Activated CD8-positive, alpha-beta T cell treated with anti-CD3 and anti-CD28 coated beads for 36 hours (primary cell): ENCODE data around the gene GSDMA. TPM values are rescaled to one million over a fixed set of nuclear protein-coding genes. Genes with fewer than 3 reads are reported as not detected.

ENCODE experiments used
- ATAC-seq: fragments of 200-7000 bp; cut with Tn5 transposase; one replicate; pipeline ENCODE4 v1.10.0; 2021; ENCODE audit warnings: mild to moderate bottlenecking, moderate library complexity
- CTCF ChIA-PET: fragments of 350-600 bp; sonication (Branson Sonifier 250); formaldehyde crosslinking; loops from one replicate; lab custom pipeline; 2021; ENCODE audit warnings: antibody characterized with exemption; lab: Charles Lee
- POLR2A ChIA-PET: fragments of 350-600 bp; sonication (Branson Sonifier 250); formaldehyde crosslinking; loops from one replicate; lab custom pipeline; 2021; ENCODE audit warnings: antibody characterized with exemption; lab: Charles Lee
- DNase-seq: peaks from one replicate; pipeline ENCODE4 v3.0.0-alpha.2; 2020
- H3K27ac Mint-ChIP-seq: one replicate; pipeline ENCODE4 v1.8.0; 2021; ENCODE audit warnings: mild to moderate bottlenecking, mixed read lengths
- H3K27me3 Mint-ChIP-seq: one replicate; pipeline ENCODE4 v1.8.0; 2021; ENCODE audit warnings: mixed read lengths
- H3K36me3 Mint-ChIP-seq: one replicate; pipeline ENCODE4 v1.8.0; 2021; ENCODE audit warnings: low read depth, mixed read lengths
- H3K4me1 Mint-ChIP-seq: one replicate; pipeline ENCODE4 v1.8.0; 2021; ENCODE audit warnings: low read depth, mixed read lengths
- H3K4me3 Mint-ChIP-seq: one replicate; pipeline ENCODE4 v1.8.0; 2021; ENCODE audit warnings: mild to moderate bottlenecking, moderate library complexity, mixed read lengths
- H3K9me3 Mint-ChIP-seq: one replicate; pipeline ENCODE4 v1.8.0; 2021; ENCODE audit warnings: mixed read lengths
- intact Hi-C: fragments of 100-400 bp; cut with micrococcal nuclease; formaldehyde crosslinking; loops from one replicate; pipeline ENCODE4 v1.10.0; 2022
- total RNA-seq, 2 experiments: library from RNA; stranded (reverse); gene quantifications; one replicate each; pipeline ENCODE4 v1.2.3, GENCODE V29; 2021
- TF ChIP-seq, protein P1 (sequence below): fragments of 200-600 bp; IDR thresholded peaks from one replicate; pipeline ENCODE4 v1.8.0; 2022; ENCODE audit warnings: antibody characterized with exemption, mild to moderate bottlenecking

The GSDMA gene
- total RNA-seq, 2 experiments from 2014 or later: 1.3 to 1.6 TPM

DNA sequence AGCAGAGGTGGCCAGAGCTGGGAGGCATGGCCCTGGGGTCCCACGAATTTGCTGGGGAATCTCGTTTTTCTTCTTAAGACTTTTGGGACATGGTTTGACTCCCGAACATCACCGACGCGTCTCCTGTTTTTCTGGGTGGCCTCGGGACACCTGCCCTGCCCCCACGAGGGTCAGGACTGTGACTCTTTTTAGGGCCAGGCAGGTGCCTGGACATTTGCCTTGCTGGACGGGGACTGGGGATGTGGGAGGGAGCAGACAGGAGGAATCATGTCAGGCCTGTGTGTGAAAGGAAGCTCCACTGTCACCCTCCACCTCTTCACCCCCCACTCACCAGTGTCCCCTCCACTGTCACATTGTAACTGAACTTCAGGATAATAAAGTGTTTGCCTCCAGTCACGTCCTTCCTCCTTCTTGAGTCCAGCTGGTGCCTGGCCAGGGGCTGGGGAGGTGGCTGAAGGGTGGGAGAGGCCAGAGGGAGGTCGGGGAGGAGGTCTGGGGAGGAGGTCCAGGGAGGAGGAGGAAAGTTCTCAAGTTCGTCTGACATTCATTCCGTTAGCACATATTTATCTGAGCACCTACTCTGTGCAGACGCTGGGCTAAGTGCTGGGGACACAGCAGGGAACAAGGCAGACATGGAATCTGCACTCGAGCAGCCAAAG, 54.7 kb downstream of the GSDMA start:
- Mint-ChIP-seq H3K9me3 (no peaks in the 10 kb centered on the region), H3K4me3 (no peak overlapping the region), H3K4me1 (no peaks in the 10 kb centered on the region), H3K27me3 (no peaks in the 10 kb centered on the region), H3K27ac (no peak overlapping the region), H3K36me3 (peaks cover 7% of the 10 kb centered on the region)
- TF ChIP-seq, protein P1, sequence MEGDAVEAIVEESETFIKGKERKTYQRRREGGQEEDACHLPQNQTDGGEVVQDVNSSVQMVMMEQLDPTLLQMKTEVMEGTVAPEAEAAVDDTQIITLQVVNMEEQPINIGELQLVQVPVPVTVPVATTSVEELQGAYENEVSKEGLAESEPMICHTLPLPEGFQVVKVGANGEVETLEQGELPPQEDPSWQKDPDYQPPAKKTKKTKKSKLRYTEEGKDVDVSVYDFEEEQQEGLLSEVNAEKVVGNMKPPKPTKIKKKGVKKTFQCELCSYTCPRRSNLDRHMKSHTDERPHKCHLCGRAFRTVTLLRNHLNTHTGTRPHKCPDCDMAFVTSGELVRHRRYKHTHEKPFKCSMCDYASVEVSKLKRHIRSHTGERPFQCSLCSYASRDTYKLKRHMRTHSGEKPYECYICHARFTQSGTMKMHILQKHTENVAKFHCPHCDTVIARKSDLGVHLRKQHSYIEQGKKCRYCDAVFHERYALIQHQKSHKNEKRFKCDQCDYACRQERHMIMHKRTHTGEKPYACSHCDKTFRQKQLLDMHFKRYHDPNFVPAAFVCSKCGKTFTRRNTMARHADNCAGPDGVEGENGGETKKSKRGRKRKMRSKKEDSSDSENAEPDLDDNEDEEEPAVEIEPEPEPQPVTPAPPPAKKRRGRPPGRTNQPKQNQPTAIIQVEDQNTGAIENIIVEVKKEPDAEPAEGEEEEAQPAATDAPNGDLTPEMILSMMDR: no peak
- DNase-seq (no peak), ATAC-seq (no peak)
- intact Hi-C loops: no loop called here
- ChIA-PET CTCF (interaction anchor here (1.1 to 6.9 kb wide), 5 partner anchors 8 to 96 kb away, joined by 3 to 79 read pairs (median 5); no protein-coding TSS in a partner anchor), POLR2A (interaction anchor here (3.0 kb wide), 1 partner anchor 8 kb away, joined by 15 read pairs; no protein-coding TSS in a partner anchor)

DNA sequence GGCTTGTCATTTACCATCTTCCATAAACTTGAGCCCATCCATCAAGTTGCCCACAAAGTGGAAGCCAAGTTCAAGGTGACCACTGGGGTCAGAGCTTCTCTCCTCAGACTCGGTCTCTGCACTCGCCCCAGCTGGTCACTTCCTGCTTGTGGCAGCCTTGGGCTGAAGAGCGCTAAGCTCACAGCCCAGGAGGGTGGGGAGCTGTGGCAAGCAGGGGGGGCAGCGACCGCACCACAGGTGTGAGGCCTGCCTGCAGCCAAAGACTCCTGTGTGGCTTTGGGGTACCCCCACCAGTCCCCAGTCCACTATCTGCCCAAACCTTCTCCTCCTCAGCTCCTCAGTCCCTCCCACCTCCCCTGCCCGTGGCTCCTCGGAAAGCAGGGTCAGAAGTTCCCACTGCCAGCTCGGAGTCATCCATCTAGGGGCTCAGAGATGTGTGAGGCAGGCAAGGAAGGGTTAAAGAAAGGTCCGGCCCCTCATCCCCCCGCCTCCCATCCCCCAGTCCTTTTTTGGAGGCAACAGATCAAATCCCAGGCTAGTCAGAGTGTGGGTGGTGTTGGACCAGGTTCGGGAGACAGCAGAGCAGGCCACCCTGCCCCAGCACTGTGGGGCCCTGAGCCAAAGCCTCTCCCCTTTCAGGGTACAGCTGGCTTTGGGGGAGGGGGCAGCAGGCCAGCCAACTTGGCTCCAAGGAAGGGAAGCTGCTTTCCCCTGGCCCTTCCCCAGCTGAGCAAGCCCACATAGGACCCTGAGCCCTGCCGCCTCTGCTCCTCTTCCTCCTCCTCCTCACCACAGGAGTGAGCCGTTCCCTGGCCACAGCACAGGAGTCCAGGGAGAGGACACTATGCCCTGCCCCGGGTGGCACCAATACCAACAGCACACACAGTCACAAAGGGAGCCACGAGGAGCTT, 55.7 kb downstream of the GSDMA start:
- Mint-ChIP-seq H3K4me3 (no peak overlapping the region), H3K27ac (no peak overlapping the region), H3K36me3 (peaks cover 7% of the 10 kb centered on the region), H3K4me1 (no peaks in the 10 kb centered on the region), H3K9me3 (no peaks in the 10 kb centered on the region), H3K27me3 (no peaks in the 10 kb centered on the region)
- TF ChIP-seq, protein P1: no peak
- no peak for ATAC-seq
- intact Hi-C loops: no loop called here
- ChIA-PET CTCF (interaction anchor here (0.6 to 6.9 kb wide), 4 partner anchors 8 to 95 kb away, joined by 3 to 79 read pairs (median 5); no protein-coding TSS in a partner anchor), POLR2A (no interaction called here)
- DNase-seq: no peak

DNA sequence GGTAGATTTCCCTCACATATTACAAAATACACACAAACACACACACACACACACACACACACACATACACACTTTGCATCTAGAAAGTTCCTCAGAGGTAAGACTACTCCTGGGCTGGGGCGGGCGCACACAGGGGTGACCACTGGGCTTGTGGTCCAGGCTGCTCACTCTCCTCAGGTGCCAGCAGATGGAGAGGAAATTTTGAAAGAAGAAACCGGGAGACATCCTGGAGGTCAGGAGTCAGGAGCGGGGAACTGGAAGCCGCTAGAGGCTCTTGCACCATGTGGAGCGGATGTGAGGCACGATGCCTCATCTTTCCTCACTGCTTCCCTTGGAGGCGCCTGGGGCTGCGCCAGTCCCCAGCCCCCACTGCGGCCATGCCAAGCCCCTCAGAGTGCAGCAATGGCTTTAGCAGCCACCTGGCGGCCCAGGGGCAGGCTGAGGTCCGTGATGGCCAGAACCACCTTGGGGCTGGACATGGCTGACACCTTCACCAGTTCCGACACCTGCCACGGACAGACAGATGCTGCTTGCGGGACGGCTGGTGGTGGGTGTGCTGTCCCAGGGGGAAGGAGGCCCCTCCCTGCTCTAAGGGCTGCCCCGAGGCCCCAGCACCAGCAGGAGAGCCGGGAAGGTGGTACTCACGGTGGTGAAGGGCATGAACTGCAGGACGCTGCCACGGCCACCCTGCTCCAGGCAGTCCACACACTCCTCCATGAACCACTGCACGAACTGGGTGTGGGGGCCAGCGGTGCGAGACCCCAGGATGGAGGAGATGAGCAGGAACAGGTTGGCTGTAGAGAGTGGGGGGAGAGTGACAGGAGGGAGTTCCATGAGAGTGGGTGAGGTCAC, 56.6 kb downstream of the GSDMA start:
- Mint-ChIP-seq H3K4me3 (no peak overlapping the region), H3K27ac (no peak overlapping the region), H3K9me3 (no peaks in the 10 kb centered on the region), H3K27me3 (no peaks in the 10 kb centered on the region), H3K4me1 (no peaks in the 10 kb centered on the region), H3K36me3 (peaks cover 11% of the 10 kb centered on the region)
- ATAC-seq (no peak), DNase-seq (no peak)
- TF ChIP-seq, protein P1: no peak
- intact Hi-C loops: no loop called here
- ChIA-PET CTCF (interaction anchor here (1.6 kb wide), 1 partner anchor 10 kb away, joined by 5 read pairs; no protein-coding TSS in a partner anchor), POLR2A (no interaction called here)

DNA sequence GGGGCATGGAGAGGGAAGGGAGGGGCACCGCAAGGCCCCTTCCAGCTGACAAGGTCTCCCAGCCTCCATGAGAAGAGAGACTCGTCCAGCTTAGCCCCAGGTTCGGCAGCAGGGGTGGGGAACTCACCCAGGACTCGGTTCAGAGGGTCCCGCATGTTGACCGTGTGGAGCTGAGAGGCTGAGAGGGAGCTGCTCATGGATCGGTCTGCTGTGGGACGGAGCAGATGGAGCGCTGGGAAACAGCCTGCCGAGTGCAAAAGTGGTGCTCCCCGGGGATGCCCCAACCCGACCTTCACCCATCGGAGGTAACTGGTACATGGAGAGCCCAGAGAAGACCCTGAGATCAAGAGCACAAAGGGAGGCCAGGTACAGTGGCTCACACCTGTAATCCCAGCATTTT, 57.3 kb downstream of the GSDMA start:
- H3K4me1 Mint-ChIP-seq: no peaks in the 10 kb centered on the region
- DNase-seq (no peak), ATAC-seq (no peak)
- intact Hi-C loops: no loop called here
- CTCF ChIA-PET: interaction anchor here (1.6 kb wide), 2 partner anchors 50 to 148 kb away, joined by 3 to 4 read pairs; no protein-coding TSS in a partner anchor
- POLR2A ChIA-PET: no interaction called here
- H3K4me3 Mint-ChIP-seq: no peak overlapping the region
- H3K27ac Mint-ChIP-seq: no peak overlapping the region
- H3K9me3 Mint-ChIP-seq: no peaks in the 10 kb centered on the region
- H3K36me3 Mint-ChIP-seq: peaks cover 11% of the 10 kb centered on the region
- TF ChIP-seq, protein P1: no peak
- no peaks in the 10 kb centered on the region for H3K27me3 Mint-ChIP-seq
